Stimulated activated CD8-positive, alpha-beta memory T cell treated with anti-CD3 and anti-CD28 coated beads, Interleukin-4, amount 100 ng/mL, for 4 hours (primary cell): ENCODE results near the gene ENTHD1.

Source experiments
- DNase-seq, 2 donors: peaks; one replicate each; pipeline ENCODE4 v3.0.0-alpha.2; 2020; ENCODE audit warnings: low read depth in 2 of 2, low spot score in 1 of 2

The ENTHD1 gene

GRCh38 chr22:39718921-39719475 is 174.6 kb downstream of the ENTHD1 start:
- no peak for DNase-seq

DNA sequence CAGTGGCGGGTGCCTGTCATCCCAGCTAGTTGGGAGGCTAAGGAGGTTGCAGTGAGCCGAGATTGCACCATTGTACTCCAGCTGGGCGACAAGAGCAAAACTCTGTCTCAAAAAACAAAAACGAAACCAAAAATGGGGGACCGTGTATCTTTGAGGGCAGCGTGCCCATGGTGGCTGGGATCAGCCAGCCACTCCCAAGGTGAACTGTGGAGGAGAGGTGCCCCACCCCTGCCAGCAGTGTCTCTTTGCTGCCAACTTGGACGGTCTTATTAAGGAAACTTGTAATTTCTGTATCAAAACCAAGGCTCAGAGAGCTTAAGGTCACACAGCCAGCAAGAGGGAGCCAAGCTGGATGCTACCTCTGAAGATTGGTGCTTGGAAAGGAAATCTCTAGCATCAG is 175.4 kb downstream of the ENTHD1 start:
- no peak for DNase-seq

DNA sequence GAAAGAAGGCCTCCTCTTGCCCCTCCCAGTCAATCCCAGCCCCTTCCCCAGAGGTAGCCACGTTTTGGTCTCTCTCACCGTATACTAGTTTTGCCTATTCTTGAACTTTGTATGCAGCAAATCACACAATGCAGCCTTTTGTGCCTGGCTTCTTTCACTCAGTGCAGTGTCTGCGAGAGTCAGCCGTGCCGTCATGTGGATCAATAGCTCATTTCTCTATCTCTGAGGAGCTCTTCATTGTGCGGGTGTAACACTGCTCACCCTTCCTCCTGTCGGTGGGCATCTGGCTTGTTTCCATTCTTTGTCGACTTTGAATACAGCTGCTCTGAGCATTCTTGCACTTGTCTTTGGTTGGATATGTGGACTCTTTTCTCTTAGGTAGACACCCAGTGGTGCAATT is 176.5 kb downstream of the ENTHD1 start:
- no peak for DNase-seq

GRCh38 chr22:39716534-39716933 is 177.0 kb downstream of the ENTHD1 start:
- no peak for DNase-seq

DNA sequence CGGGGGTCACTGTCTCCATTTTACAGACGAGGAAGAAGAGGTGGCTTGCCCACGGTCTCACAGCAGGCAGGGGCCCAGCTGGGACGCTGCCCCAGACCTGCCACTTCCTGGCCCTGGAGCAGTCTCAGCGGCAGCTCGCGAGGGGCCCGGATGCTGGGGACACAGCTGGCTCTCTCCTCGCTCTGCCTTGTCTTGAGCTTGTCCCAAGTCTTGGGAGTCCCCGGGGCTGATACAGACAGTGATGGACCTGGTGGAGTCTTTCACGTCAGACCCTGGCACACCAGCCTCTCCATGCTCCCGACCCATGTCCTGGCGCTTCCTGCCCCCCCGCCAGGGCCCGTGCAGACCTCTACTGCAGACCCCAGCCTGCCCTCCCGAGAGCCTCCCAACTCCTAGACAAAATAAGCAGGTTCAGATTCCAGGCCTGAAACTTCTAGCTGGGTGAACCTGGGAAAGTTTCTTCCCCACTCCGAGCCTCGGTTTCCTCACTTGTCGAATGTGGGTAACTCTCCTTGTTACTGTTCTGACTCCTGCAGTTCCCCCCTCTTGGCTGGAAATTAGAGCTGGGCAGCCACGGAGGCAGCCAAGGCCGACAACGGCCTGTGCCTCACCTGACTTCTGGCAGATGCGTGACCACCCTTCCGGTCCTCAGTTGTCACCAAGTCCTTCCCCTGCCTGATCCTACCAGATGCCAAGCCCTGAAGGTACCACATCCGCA is 177.6 kb downstream of the ENTHD1 start:
- no peak for DNase-seq

DNA sequence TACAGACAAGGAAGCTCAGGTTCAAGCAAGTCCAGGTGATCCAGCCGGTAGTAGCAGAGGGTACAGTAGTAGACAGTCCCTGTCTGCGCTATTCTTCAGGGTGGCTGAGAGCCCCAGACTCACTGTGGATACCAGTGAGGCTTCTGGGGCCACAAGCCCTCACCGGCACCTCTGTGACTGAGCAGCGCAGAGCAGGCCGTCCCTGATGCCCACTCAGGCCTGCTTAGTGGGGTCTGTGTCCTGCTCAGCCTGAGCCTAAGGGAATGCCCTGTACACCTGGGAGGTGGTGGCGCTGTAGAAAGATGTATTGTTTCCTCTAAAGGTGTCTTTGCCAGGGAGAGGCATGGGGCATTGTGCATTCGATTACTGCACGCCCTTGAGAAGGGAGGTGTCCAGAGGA is 179.2 kb downstream of the ENTHD1 start:
- DNase-seq, result no peak

- DNase-seq, result no peak
These were observed 179.7 kb downstream of the ENTHD1 start for GRCh38 chr22:39713799-39714290.

- no peak for DNase-seq
These were observed 180.6 kb downstream of the ENTHD1 start for GRCh38 chr22:39712751-39713525.

- no peak for DNase-seq
These were observed 181.5 kb downstream of the ENTHD1 start for GRCh38 chr22:39712081-39712480.

- DNase-seq, result no peak
These were observed 183.0 kb downstream of the ENTHD1 start for GRCh38 chr22:39710380-39711150.

- no peak for DNase-seq
These were observed 185.7 kb downstream of the ENTHD1 start for GRCh38 chr22:39707816-39708215.

GRCh38 chr22:39707351-39707750 is 186.2 kb downstream of the ENTHD1 start:
- DNase-seq, result no peak

- no peak for DNase-seq
These were observed 187.0 kb downstream of the ENTHD1 start for GRCh38 chr22:39706376-39707140.

DNA sequence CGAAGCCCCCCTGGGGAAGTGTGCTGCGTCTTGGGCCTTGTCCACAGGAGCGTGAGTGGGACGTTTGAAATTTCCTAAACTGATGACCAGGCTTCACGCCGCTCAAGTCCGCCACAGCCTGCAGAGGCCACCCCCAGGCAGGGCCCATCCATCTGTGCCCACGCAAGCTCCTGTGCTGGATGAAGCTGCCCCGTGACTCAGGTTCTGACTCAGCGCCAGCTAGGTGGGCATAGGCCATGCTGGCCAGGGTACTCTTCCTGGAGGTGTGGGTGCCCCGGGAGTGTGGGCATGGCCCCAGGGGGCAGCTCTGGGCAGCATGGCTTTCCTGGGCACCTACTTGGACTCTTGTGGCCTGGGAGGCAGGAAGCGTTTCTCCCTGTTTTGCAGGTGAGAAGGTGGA is 188.2 kb downstream of the ENTHD1 start:
- no peak for DNase-seq

- no peak for DNase-seq
These were observed 189.5 kb downstream of the ENTHD1 start for GRCh38 chr22:39703928-39704639.

GRCh38 chr22:39703091-39703490 is 190.5 kb downstream of the ENTHD1 start:
- DNase-seq, result no peak

DNA sequence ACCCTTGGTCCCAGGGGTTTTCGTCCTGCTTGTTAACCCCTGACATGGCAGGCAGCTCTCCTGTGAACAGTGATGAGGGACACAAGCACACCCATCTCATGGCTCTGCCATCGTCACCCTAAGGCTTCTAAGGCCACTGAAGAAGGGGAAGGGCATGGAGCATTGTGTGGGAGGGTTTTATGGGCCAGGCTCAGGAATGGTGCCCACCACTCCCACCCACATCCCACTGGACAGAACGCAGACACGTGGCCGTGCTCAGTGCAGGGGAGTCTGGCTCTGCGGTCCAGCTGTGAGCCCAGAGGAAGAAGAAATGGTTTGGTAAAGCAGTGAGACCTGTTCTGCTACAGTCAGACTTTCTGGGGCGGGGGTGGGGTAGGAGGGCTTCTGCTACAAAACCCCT is 193.0 kb downstream of the ENTHD1 start:
- DNase-seq, result no peak

DNA sequence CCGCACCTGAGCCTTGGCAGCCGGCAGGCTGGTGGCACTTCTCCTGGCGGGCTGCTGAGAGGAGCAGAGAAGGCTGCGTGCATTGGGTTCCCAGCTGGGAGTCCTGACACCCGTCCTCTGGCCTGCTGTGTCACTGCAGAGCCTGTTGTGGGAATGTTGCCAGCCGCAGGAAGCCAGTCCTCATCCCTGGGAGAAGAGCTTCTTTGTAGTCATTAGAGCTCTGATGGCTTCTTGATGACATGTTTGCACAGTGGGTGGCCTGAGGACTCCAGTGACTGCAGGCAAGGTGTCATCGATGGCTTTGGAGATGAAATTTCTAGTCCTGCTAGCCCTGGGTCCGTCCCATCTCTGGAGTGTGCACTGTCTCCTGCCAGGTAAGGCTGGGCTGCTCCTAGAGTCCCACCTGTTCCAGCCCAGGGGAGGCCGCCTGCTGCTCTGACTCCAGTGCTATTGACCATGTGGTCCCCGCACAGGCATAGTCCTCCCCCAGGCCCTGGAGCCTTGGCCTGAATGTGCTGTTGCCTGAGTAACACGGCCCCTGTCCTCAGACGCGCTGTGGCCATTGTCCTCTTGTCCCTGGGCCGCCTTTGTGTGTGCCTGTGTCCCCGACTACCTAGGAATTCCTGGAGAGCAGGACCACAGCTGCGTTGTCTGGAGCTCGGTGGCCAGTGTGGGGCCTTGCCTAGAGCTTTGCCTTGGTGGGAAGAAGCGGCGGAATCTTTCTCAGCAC is 193.8 kb downstream of the ENTHD1 start:
- DNase-seq, result no peak

DNA sequence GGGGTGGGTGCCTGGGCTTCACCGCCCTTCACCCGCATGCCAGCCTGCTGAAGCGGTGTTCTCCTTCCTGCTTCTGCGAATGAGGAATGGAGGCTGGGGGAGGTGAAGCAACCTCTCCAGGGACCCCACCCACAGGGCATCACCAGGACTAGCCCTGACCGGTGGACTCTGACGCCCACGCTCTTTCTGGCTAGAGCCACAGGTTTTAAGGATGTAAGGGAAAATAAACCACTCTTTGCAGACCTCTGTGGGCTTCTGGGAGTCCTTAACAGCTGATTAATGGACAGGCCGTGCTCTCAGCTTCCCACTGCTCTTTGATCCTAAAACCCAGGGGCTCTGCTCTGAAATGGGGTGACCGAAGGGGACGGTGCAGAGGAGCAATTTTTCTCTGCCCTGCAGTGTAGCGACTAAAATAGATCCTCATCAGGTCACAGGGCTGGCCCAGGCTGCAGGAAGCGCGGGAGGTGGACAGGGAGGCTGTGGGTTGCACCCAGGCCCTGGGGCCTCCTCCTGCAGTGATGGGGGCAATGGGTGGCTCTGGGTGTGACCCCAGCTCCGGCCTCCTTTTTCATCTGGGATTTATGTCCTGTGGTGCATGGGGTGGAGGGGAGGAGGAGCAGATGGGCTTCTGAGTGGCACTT is 195.7 kb downstream of the ENTHD1 start:
- DNase-seq, result no peak
